Activated T-cell treated with anti-CD3 and anti-CD28 coated beads, Interleukin-2, amount 50 U/mL, for 24 hours (primary cell): ENCODE measurements around the gene PIP5K1B.

ENCODE experiments used
- DNase-seq: peaks from one replicate; pipeline ENCODE4 v3.0.0-alpha.2; 2020
- H3K27ac Mint-ChIP-seq: 2 replicates; pipeline ENCODE4 v1.8.0; 2020; ENCODE audit warnings: mild to moderate bottlenecking, mixed read lengths
- H3K27me3 Mint-ChIP-seq: 2 replicates; pipeline ENCODE4 v1.8.0; 2020; ENCODE audit warnings: mixed read lengths
- H3K36me3 Mint-ChIP-seq: 2 replicates; pipeline ENCODE4 v1.8.0; 2020; ENCODE audit warnings: low read depth, mixed read lengths
- H3K4me1 Mint-ChIP-seq: 2 replicates; pipeline ENCODE4 v1.8.0; 2020; ENCODE audit warnings: low read depth, mixed read lengths
- H3K4me3 Mint-ChIP-seq: 2 replicates; pipeline ENCODE4 v1.8.0; 2020; ENCODE audit warnings: mild to moderate bottlenecking, moderate library complexity, mixed read lengths
- H3K9me3 Mint-ChIP-seq: 2 replicates; pipeline ENCODE4 v1.8.0; 2020; ENCODE audit warnings: mixed read lengths

Gene PIP5K1B

GRCh38 chr9:68877219-68877618 lies 172.2 kb downstream of the PIP5K1B start:
- Mint-ChIP-seq H3K27me3 (no peaks in the 10 kb centered on the region), H3K27ac (no peak overlapping the region), H3K36me3 (no peaks in the 10 kb centered on the region), H3K4me3 (no peak overlapping the region), H3K9me3 (no peaks in the 10 kb centered on the region), H3K4me1 (no peaks in the 10 kb centered on the region)
- DNase-seq: no peak

DNA sequence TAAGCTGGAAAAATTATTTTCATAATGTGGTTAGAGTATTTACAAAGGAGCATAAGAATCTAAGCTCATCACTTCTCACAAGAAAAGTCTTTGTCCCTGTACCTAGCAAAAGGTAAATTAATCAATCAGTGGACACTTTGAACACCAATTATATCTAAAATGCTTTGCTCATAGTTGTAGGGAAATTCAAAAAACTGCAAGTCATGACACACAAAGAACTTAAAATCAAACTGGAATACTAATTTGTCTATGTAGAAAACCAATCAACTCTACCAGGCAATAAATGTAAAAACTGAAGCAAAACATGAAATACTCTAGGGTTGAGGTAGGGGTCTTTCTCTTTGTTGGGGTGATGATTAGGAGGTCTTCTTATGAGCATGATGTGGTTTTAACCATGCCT lies 173.4 kb downstream of the PIP5K1B start:
- H3K9me3 Mint-ChIP-seq: no peaks in the 10 kb centered on the region
- no peak overlapping the region for H3K27ac Mint-ChIP-seq
- no peak for DNase-seq
- peaks cover under 1% of the 10 kb centered on the region for H3K4me1 Mint-ChIP-seq
- H3K4me3 Mint-ChIP-seq: no peak overlapping the region
- no peaks in the 10 kb centered on the region for H3K27me3 Mint-ChIP-seq
- H3K36me3 Mint-ChIP-seq: no peaks in the 10 kb centered on the region

GRCh38 chr9:68883224-68883623 lies 178.2 kb downstream of the PIP5K1B start:
- no peaks in the 10 kb centered on the region for H3K9me3 Mint-ChIP-seq
- H3K4me1 Mint-ChIP-seq: peaks cover 22% of the 10 kb centered on the region
- no peak overlapping the region for H3K27ac Mint-ChIP-seq
- H3K4me3 Mint-ChIP-seq: no peak overlapping the region
- H3K27me3 Mint-ChIP-seq: no peaks in the 10 kb centered on the region
- H3K36me3 Mint-ChIP-seq: no peaks in the 10 kb centered on the region
- no peak for DNase-seq

DNA sequence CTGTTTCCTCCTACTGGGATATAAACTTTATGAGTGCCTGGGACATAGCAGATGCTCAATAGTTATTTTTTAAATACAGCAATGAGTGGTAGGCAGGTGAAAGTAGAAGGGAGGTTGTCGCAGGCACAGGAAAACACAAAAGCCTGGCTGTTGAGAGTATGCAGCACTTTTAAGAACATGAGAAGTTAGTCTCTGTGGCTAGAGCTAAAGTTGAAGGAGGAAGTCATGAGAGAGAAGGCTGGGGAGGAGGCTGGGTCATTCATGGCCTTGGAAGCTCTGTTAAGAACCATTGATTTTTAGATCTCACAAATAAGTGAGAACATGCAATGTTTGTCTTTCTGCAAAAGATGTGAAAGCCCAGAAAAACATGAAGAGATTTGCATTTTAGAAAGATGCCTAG lies 182.2 kb downstream of the PIP5K1B start:
- no peaks in the 10 kb centered on the region for H3K36me3 Mint-ChIP-seq
- no peaks in the 10 kb centered on the region for H3K27me3 Mint-ChIP-seq
- H3K4me3 Mint-ChIP-seq: no peak overlapping the region
- DNase-seq: no peak
- no peak overlapping the region for H3K27ac Mint-ChIP-seq
- peaks cover 29% of the 10 kb centered on the region for H3K4me1 Mint-ChIP-seq
- no peaks in the 10 kb centered on the region for H3K9me3 Mint-ChIP-seq

- no peak for DNase-seq
- Mint-ChIP-seq H3K36me3 (no peaks in the 10 kb centered on the region), H3K4me1 (peaks cover 41% of the 10 kb centered on the region), H3K27me3 (no peaks in the 10 kb centered on the region), H3K4me3 (peak overlapping the region; percentile 70), H3K9me3 (no peaks in the 10 kb centered on the region), H3K27ac (peak overlapping the region; percentile 92)
These were observed 189.5 kb downstream of the PIP5K1B start for GRCh38 chr9:68894502-68894901.

DNA sequence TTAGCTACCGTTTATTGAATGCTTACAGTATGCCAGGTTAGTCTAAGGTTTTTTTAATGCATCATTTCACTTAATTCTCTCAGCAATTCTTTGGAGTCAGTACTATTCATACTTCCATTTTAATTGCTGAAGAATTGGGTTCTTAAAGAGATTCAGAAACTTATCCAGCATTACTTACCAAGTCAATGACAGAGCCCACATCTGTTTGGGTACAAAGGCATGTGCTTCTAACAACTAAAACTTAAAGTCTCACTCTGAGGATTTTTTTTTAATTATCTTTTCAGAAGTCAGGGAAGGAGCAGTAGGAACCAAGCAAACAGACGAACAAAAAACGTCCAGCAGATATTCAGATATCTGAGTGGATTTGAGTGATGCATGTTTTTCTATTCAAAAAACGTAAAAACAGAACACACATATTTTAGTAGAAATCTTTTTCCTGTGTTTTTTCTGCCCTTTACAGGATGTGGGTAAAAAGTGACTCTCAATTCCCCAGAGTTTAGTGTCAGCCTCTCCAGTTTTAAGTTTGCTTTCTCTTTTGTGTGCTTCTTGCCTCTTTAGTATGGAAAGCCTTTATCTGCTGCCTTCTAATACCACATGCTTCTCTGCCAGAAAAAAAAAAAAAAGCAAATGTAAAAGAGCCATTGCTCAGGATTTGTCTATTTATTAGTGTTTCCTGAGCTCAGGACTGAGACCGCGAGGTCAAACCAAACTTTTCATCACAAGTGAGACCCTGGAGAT lies 190.9 kb downstream of the PIP5K1B start:
- peak overlapping the region; percentile 92 for H3K27ac Mint-ChIP-seq
- peak overlapping the region; percentile 70 for H3K4me3 Mint-ChIP-seq
- no peaks in the 10 kb centered on the region for H3K9me3 Mint-ChIP-seq
- peaks cover 41% of the 10 kb centered on the region for H3K4me1 Mint-ChIP-seq
- no peak for DNase-seq
- H3K36me3 Mint-ChIP-seq: no peaks in the 10 kb centered on the region
- no peaks in the 10 kb centered on the region for H3K27me3 Mint-ChIP-seq

DNA sequence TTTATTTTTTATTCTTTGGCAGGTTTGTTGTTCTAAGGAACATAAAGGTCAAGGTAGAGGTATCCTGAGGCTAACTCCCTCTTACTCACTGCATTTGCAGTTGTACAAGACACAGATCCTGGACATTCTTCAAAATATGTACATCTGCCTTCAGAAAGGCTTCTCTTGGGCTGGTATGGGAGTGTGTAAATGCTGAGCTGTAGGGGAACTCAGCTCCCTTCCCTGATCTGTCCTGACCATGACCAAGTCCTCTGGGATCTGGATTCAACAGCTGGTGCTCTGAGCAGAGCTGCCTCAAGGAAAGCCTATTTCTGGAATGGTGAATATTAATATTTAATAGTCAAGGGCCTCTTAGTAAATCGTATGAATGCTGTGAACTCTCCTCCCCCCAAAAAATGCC lies 191.4 kb downstream of the PIP5K1B start:
- H3K4me1 Mint-ChIP-seq: peaks cover 41% of the 10 kb centered on the region
- no peaks in the 10 kb centered on the region for H3K9me3 Mint-ChIP-seq
- H3K27ac Mint-ChIP-seq: peak overlapping the region; percentile 92
- peak overlapping the region; percentile 70 for H3K4me3 Mint-ChIP-seq
- no peak for DNase-seq
- no peaks in the 10 kb centered on the region for H3K36me3 Mint-ChIP-seq
- no peaks in the 10 kb centered on the region for H3K27me3 Mint-ChIP-seq

- Mint-ChIP-seq H3K27me3 (no peaks in the 10 kb centered on the region), H3K36me3 (no peaks in the 10 kb centered on the region), H3K27ac (no peak overlapping the region), H3K9me3 (no peaks in the 10 kb centered on the region), H3K4me3 (no peak overlapping the region), H3K4me1 (peaks cover 41% of the 10 kb centered on the region)
- no peak for DNase-seq
These were observed 192.6 kb downstream of the PIP5K1B start for GRCh38 chr9:68897577-68898145.

DNA sequence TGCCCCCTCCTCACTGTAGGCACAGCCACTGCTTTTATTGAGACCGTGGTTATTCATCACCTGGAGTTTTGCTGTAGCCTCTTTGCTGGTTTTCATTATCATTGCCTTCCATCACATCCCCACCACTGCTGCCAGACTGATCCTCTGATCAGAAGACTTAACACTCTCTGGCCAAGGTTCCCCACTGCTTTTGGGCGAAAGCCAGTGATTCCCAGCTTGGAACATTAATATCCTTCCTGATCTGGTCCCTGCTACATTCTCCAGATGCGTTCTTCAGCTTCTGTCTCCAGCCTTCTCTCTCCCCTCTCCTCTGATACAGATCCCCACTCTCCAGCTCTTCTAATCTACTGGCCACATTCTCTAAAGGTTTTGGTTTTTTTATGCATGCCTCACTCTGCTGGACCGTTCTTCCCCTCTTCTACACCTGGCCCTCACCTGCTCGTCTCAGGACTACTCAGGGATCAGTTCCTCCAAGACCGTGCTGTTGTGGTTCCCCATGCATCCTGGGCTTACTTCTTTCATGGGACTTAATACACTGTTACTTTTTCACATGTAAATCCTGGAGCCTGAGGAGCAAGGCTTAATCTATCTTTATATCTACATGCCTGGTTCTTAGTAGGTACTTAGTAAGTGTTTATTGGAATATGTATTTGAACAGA lies 193.9 kb downstream of the PIP5K1B start:
- peaks cover 39% of the 10 kb centered on the region for H3K4me1 Mint-ChIP-seq
- no peak for DNase-seq
- H3K27me3 Mint-ChIP-seq: no peaks in the 10 kb centered on the region
- no peaks in the 10 kb centered on the region for H3K36me3 Mint-ChIP-seq
- no peak overlapping the region for H3K27ac Mint-ChIP-seq
- no peak overlapping the region for H3K4me3 Mint-ChIP-seq
- no peaks in the 10 kb centered on the region for H3K9me3 Mint-ChIP-seq

GRCh38 chr9:68904454-68904853 lies 199.4 kb downstream of the PIP5K1B start:
- no peak for DNase-seq
- peaks cover 19% of the 10 kb centered on the region for H3K4me1 Mint-ChIP-seq
- peaks cover under 1% of the 10 kb centered on the region for H3K27me3 Mint-ChIP-seq
- H3K9me3 Mint-ChIP-seq: no peaks in the 10 kb centered on the region
- peak overlapping the region; percentile 71 for H3K27ac Mint-ChIP-seq
- H3K4me3 Mint-ChIP-seq: no peak overlapping the region
- no peaks in the 10 kb centered on the region for H3K36me3 Mint-ChIP-seq

- Mint-ChIP-seq H3K9me3 (no peaks in the 10 kb centered on the region), H3K4me3 (no peak overlapping the region), H3K27ac (peak overlapping the region; percentile 71), H3K4me1 (peaks cover 19% of the 10 kb centered on the region), H3K36me3 (no peaks in the 10 kb centered on the region), H3K27me3 (peaks cover 4% of the 10 kb centered on the region)
- no peak for DNase-seq
These were observed 200.1 kb downstream of the PIP5K1B start for GRCh38 chr9:68905129-68905528.

DNA sequence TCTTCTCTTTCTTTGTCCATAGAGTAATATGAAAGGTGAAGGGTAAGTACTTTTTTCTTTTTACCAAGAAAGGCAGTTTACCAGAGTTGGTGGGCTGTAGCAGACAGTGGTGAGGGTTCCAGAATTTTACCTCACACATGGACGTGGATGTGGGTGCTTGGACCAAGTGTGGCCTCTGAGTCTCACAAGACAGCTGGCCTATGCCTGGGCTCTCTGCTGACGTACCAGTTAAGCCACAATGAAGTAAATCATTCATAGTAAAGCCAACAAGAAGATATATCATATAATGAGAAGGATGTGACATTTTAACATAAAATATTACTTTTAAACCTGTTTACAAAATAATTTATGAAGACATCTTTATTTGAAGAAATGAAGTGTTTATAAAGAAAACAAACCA lies 202.9 kb downstream of the PIP5K1B start:
- H3K9me3 Mint-ChIP-seq: no peaks in the 10 kb centered on the region
- H3K4me3 Mint-ChIP-seq: no peak overlapping the region
- DNase-seq: no peak
- no peaks in the 10 kb centered on the region for H3K36me3 Mint-ChIP-seq
- peaks cover 4% of the 10 kb centered on the region for H3K27me3 Mint-ChIP-seq
- peaks cover 21% of the 10 kb centered on the region for H3K4me1 Mint-ChIP-seq
- no peak overlapping the region for H3K27ac Mint-ChIP-seq

- H3K4me1 Mint-ChIP-seq: peaks cover 9% of the 10 kb centered on the region
- peaks cover 4% of the 10 kb centered on the region for H3K27me3 Mint-ChIP-seq
- H3K36me3 Mint-ChIP-seq: no peaks in the 10 kb centered on the region
- H3K27ac Mint-ChIP-seq: no peak overlapping the region
- no peak for DNase-seq
- no peak overlapping the region for H3K4me3 Mint-ChIP-seq
- H3K9me3 Mint-ChIP-seq: no peaks in the 10 kb centered on the region
These were observed 207.5 kb downstream of the PIP5K1B start for GRCh38 chr9:68912561-68912960.

- Mint-ChIP-seq H3K4me3 (no peak overlapping the region), H3K36me3 (no peaks in the 10 kb centered on the region), H3K4me1 (peaks cover 11% of the 10 kb centered on the region), H3K9me3 (no peaks in the 10 kb centered on the region), H3K27ac (no peak overlapping the region), H3K27me3 (peaks cover 4% of the 10 kb centered on the region)
- no peak for DNase-seq
These were observed 208.0 kb downstream of the PIP5K1B start for GRCh38 chr9:68913054-68913453.

GRCh38 chr9:68914751-68915150 lies 209.7 kb downstream of the PIP5K1B start:
- peaks cover under 1% of the 10 kb centered on the region for H3K27me3 Mint-ChIP-seq
- no peak for DNase-seq
- no peak overlapping the region for H3K4me3 Mint-ChIP-seq
- peaks cover 15% of the 10 kb centered on the region for H3K4me1 Mint-ChIP-seq
- no peak overlapping the region for H3K27ac Mint-ChIP-seq
- H3K36me3 Mint-ChIP-seq: no peaks in the 10 kb centered on the region
- no peaks in the 10 kb centered on the region for H3K9me3 Mint-ChIP-seq
